ENCODE results near the gene MBD3L2. TPM values are rescaled to one million over a fixed set of nuclear protein-coding genes. Genes with fewer than 3 reads are reported as not detected.
"Not testable (repeated sequence)": the region's sequence is repeated elsewhere in the genome, so short reads cannot be mapped to it uniquely, and the experiment has no call there.

The MBD3L2 gene
- not detected for total RNA-seq

- H3K9me3 ChIP-seq, H3K36me3 ChIP-seq, ATAC-seq, H3K27ac ChIP-seq, H3K4me3 ChIP-seq, H3K27me3 ChIP-seq, H3K4me1 ChIP-seq: not testable (repeated sequence)
- WGBS, 2 donors (ENCODE audit: low coverage in 1 of 2) = no CpG with 5 or more reads among the region's 7 CpGs
These were observed at the start of gene MBD3L2 for GRCh38 chr19:7049021-7049420. MBD3L2 (plus strand) TSS chr19:7049321; CDS start chr19:7049374, 53 bp downstream.

GRCh38 chr19:6999933-7000332, 49.2 kb upstream of the MBD3L2 start:
- Histone ChIP-seq H3K27me3 (peaks cover 8% of the 10 kb centered on the region), H3K9me3 (no peaks in the 10 kb centered on the region), H3K4me1 (no peaks in the 10 kb centered on the region), H3K27ac (no peak overlapping the region), H3K4me3 (no peak overlapping the region), H3K36me3 (no peaks in the 10 kb centered on the region)
- TF ChIP-seq CTCF (IDR thresholded peaks at IDR 0.05) (no peak), POLR2A (IDR thresholded peaks at IDR 0.05) (no peak), EP300 (IDR thresholded peaks at IDR 0.05) (no peak), POLR2AphosphoS5 (IDR thresholded peaks at IDR 0.05) (no peak)
- 57% methylated on average over 7 of the region's 7 CpGs; no CpG with 5 or more reads in 1 of the 2 donors for WGBS, 2 donors (ENCODE audit: low coverage in 1 of 2)
- ATAC-seq = no peak

- H3K4me3 ChIP-seq = no peak overlapping the region
- H3K36me3 ChIP-seq = no peaks in the 10 kb centered on the region
- WGBS, 2 donors (ENCODE audit: low coverage in 1 of 2) = 53 to 57% methylated on average over 3 of the region's 3 CpGs
These were observed 48.8 kb upstream of the MBD3L2 start for GRCh38 chr19:7000333-7000732.

GRCh38 chr19:7000816-7001215, 48.3 kb upstream of the MBD3L2 start:
- TF ChIP-seq POLR2AphosphoS5 (IDR thresholded peaks at IDR 0.05) (no peak), POLR2A (IDR thresholded peaks at IDR 0.05) (no peak), CTCF (IDR thresholded peaks at IDR 0.05) (no peak), EP300 (IDR thresholded peaks at IDR 0.05) (no peak)
- H3K4me1 ChIP-seq = no peaks in the 10 kb centered on the region
- 67 to 79% methylated on average over 1 of the region's 1 CpG for WGBS, 2 donors (ENCODE audit: low coverage in 1 of 2)
- peaks cover 8% of the 10 kb centered on the region for H3K27me3 ChIP-seq
- no peak overlapping the region for H3K4me3 ChIP-seq
- no peaks in the 10 kb centered on the region for H3K9me3 ChIP-seq
- no peaks in the 10 kb centered on the region for H3K36me3 ChIP-seq
- no peak for ATAC-seq
- no peak overlapping the region for H3K27ac ChIP-seq

More at GRCh38 chr19:7000333-7000732, 48.8 kb upstream of the MBD3L2 start:
- ATAC-seq = no peak
- H3K27me3 ChIP-seq = peaks cover 8% of the 10 kb centered on the region
- H3K4me1 ChIP-seq = no peaks in the 10 kb centered on the region
- TF ChIP-seq POLR2A (IDR thresholded peaks at IDR 0.05) = no peak
- no peak for TF ChIP-seq CTCF (IDR thresholded peaks at IDR 0.05)
- no peak for TF ChIP-seq POLR2AphosphoS5 (IDR thresholded peaks at IDR 0.05)
- no peak for TF ChIP-seq EP300 (IDR thresholded peaks at IDR 0.05)
- H3K27ac ChIP-seq = no peak overlapping the region
- H3K9me3 ChIP-seq = no peaks in the 10 kb centered on the region

GRCh38 chr19:7004313-7004931, 44.7 kb upstream of the MBD3L2 start:
- no peak overlapping the region for H3K4me3 ChIP-seq
- 85 to 91% methylated on average over 4 to 14 of the region's 18 CpGs for WGBS, 2 donors (ENCODE audit: low coverage in 1 of 2)
- TF ChIP-seq POLR2A (IDR thresholded peaks at IDR 0.05) (no peak), POLR2AphosphoS5 (IDR thresholded peaks at IDR 0.05) (no peak)
- H3K4me1 ChIP-seq = no peaks in the 10 kb centered on the region
- H3K27me3 ChIP-seq = peaks cover 8% of the 10 kb centered on the region
- no peaks in the 10 kb centered on the region for H3K36me3 ChIP-seq
- no peak overlapping the region for H3K27ac ChIP-seq
- H3K9me3 ChIP-seq = no peaks in the 10 kb centered on the region
- ATAC-seq = no peak

- no peak for TF ChIP-seq EP300 (IDR thresholded peaks at IDR 0.05)
- TF ChIP-seq CTCF (IDR thresholded peaks at IDR 0.05) = no peak
- TF ChIP-seq POLR2AphosphoS5 (IDR thresholded peaks at IDR 0.05) = no peak
- no peak for TF ChIP-seq POLR2A (IDR thresholded peaks at IDR 0.05)
- ATAC-seq = no peak
- H3K9me3 ChIP-seq = no peaks in the 10 kb centered on the region
- WGBS, 2 donors (ENCODE audit: low coverage in 1 of 2) = 70 to 78% methylated on average over 2 to 6 of the region's 11 CpGs
- no peak overlapping the region for H3K4me3 ChIP-seq
- H3K27me3 ChIP-seq = peaks cover 8% of the 10 kb centered on the region
- H3K27ac ChIP-seq = no peak overlapping the region
- H3K36me3 ChIP-seq = no peaks in the 10 kb centered on the region
- no peaks in the 10 kb centered on the region for H3K4me1 ChIP-seq
These were observed 42.9 kb upstream of the MBD3L2 start for GRCh38 chr19:7006135-7006704.
